Measurements from ENCODE around the gene OR10Z1.

GRCh38 chr1:158570480-158570879 lies 34.6 kb upstream of the OR10Z1 start, which contains the start of gene OR6P1:
- TF ChIP-seq CTCF (IDR thresholded peaks at IDR 0.05; ENCODE audit: insufficient read depth, low read length), result no peak
- TF ChIP-seq POLR2AphosphoS5 (IDR thresholded peaks at IDR 0.05; ENCODE audit: low read depth), result no peak
- TF ChIP-seq REST (IDR thresholded peaks at IDR 0.05; ENCODE audit: insufficient replicate concordance, low read depth), result no peak

Data from HL-60 (cell line).